HepG2 (cell line): ENCODE results near the gene GNRH2. TPM values are rescaled to one million over a fixed set of nuclear protein-coding genes. Genes with fewer than 3 reads are reported as not detected.

ENCODE experiments used
- ARID4A ChIP-seq: sonication (generic); formaldehyde crosslinking; IDR thresholded peaks from 2 replicates; pipeline ENCODE4 v1.5.0; 2020; ENCODE audit warnings: mild to moderate bottlenecking, missing genetic modification reagents, borderline replicate concordance
- DZIP1 ChIP-seq: sonication (generic); formaldehyde crosslinking; IDR thresholded peaks from 2 replicates; pipeline ENCODE4 v1.5.0; 2020; ENCODE audit warnings: mild to moderate bottlenecking, missing genetic modification reagents
- ERF ChIP-seq: IDR thresholded peaks from 2 replicates; pipeline ENCODE4 v1.6.1; 2018; ENCODE audit warnings: missing biosample characterization, missing genetic modification reagents
- FOXA1 ChIP-seq, 2 experiments: fragments of 450-650 bp in 1 of 2; sonication (generic) in 1 of 2; formaldehyde crosslinking in 1 of 2; IDR thresholded peaks; 2 replicates each; pipeline versions ENCODE4 v1.4.0 to v1.6.1; 2016 to 2020; ENCODE audit warnings: missing genetic modification reagents in 1 of 2
- HOXA9 ChIP-seq: sonication (generic); formaldehyde crosslinking; IDR thresholded peaks from 2 replicates; pipeline ENCODE4 v1.8.1; 2022; ENCODE audit warnings: missing genetic modification reagents, mild to moderate bottlenecking, moderate library complexity, borderline replicate concordance
- MED1 ChIP-seq: sonication (generic); formaldehyde crosslinking; IDR thresholded peaks from 2 replicates; pipeline ENCODE4 v1.4.0; 2020; ENCODE audit warnings: missing genetic modification reagents
- NONO ChIP-seq, 2 experiments: fragments of 450-650 bp in 1 of 2; sonication (generic) in 1 of 2; formaldehyde crosslinking in 1 of 2; IDR thresholded peaks in 1 of 2; conservative IDR thresholded peaks in 1 of 2; 2 replicates each; pipeline versions ENCODE4 v1.6.1 to v1.8.0; 2017 to 2022; ENCODE audit warnings: mild to moderate bottlenecking in 1 of 2, missing genetic modification reagents in 1 of 2, moderate library complexity in 1 of 2
- NRL ChIP-seq: sonication (generic); formaldehyde crosslinking; IDR thresholded peaks from 2 replicates; pipeline ENCODE4 v1.5.0; 2020; ENCODE audit warnings: missing genetic modification reagents, mild to moderate bottlenecking, moderate library complexity, borderline replicate concordance
- RXRA ChIP-seq: sonication (generic); formaldehyde crosslinking; IDR thresholded peaks from 2 replicates; pipeline ENCODE4 v1.5.1; 2020; ENCODE audit warnings: missing genetic modification reagents
- SIX4 ChIP-seq: sonication (generic); formaldehyde crosslinking; IDR thresholded peaks from 2 replicates; pipeline ENCODE4 v1.4.0; 2020; ENCODE audit warnings: missing genetic modification reagents
- ZNF263 ChIP-seq: sonication (generic); formaldehyde crosslinking; IDR thresholded peaks from 2 replicates; pipeline ENCODE4 v1.4.0; 2020; ENCODE audit warnings: missing genetic modification reagents
- ZNF383 ChIP-seq: sonication (generic); formaldehyde crosslinking; IDR thresholded peaks from 2 replicates; pipeline ENCODE4 v1.4.0; 2020; ENCODE audit warnings: missing genetic modification reagents, mild to moderate bottlenecking, borderline replicate concordance
- ZNF768 ChIP-seq: sonication (generic); formaldehyde crosslinking; IDR thresholded peaks from 2 replicates; pipeline ENCODE4 v1.4.0; 2020; ENCODE audit warnings: missing genetic modification reagents
- ZNF83 ChIP-seq: sonication (generic); formaldehyde crosslinking; IDR thresholded peaks from 2 replicates; pipeline ENCODE4 v1.4.0; 2020; ENCODE audit warnings: missing genetic modification reagents, mild to moderate bottlenecking, borderline replicate concordance
- ZNF891 ChIP-seq: sonication (generic); formaldehyde crosslinking; IDR thresholded peaks from 2 replicates; pipeline ENCODE4 v1.5.0; 2020; ENCODE audit warnings: mild to moderate bottlenecking, missing genetic modification reagents
- polyA plus RNA-seq, 8 experiments: library from polyadenylated mRNA; depleted of rRNA in 3 of 8; stranded (reverse) in 7 of 8; unstranded in 1 of 8; fragments of >200 nt; fragmentation: Illumina TruSeq in 4 of 8; extraction: Trizol in 4 of 8; gene quantifications; 2 replicates each; pipeline versions ENCODE4 v1.2.1 to v1.2.3, GENCODE V29; 2011 to 2016; ENCODE audit warnings: low read depth in 4 of 8, missing spikeins in 1 of 8, mixed read lengths in 1 of 8; ENCODE audit not compliant: insufficient read depth in 1 of 8
- total RNA-seq, 5 experiments: library from RNA; depleted of rRNA; stranded (reverse); fragments of >200 nt; fragmentation: Illumina TruSeq; extraction: Trizol; gene quantifications; 2 replicates each; pipeline ENCODE4 v1.2.3, GENCODE V29; 2016; ENCODE audit warnings: low read depth in 1 of 5
- TF ChIP-seq, protein P1 (sequence below): fragments of 450-650 bp; IDR thresholded peaks from 2 replicates; pipeline ENCODE4 v1.6.1; 2016
- TF ChIP-seq, protein P2 (sequence below): sonication (generic); formaldehyde crosslinking; IDR thresholded peaks from 2 replicates; pipeline ENCODE4 v1.9.0; 2022; ENCODE audit warnings: missing genetic modification reagents, mild to moderate bottlenecking, borderline replicate concordance

GNRH2 gene
- total and polyA plus RNA-seq, 2 of the 13 experiments (the other 11 are each of a cell fraction or from before 2014, with no cell fraction given): 0.28 TPM; not detected in 1

GRCh38 chr20:3041854-3042409 is 1.5 kb upstream of the GNRH2 start (continued):
- peak; percentile 55; the same call in 1 of the 2 replicates for TF ChIP-seq DZIP1 (CRISPR knock-in tag)
- TF ChIP-seq, protein P1, sequence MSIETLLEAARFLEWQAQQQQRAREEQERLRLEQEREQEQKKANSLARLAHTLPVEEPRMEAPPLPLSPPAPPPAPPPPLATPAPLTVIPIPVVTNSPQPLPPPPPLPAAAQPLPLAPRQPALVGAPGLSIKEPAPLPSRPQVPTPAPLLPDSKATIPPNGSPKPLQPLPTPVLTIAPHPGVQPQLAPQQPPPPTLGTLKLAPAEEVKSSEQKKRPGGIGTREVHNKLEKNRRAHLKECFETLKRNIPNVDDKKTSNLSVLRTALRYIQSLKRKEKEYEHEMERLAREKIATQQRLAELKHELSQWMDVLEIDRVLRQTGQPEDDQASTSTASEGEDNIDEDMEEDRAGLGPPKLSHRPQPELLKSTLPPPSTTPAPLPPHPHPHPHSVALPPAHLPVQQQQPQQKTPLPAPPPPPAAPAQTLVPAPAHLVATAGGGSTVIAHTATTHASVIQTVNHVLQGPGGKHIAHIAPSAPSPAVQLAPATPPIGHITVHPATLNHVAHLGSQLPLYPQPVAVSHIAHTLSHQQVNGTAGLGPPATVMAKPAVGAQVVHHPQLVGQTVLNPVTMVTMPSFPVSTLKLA: no peak
- no peak for TF ChIP-seq ZNF83 (CRISPR knock-in tag)
- no peak for TF ChIP-seq FOXA1 (IDR thresholded peaks at IDR 0.05)
- 0 out of 2 replicates have a peak, but pooled peaks have one; percentile 14 for TF ChIP-seq FOXA1 (CRISPR knock-in tag; IDR thresholded peaks at IDR 0.05)
- TF ChIP-seq NONO (IDR thresholded peaks at IDR 0.05): no peak
- no peak for TF ChIP-seq NONO (CRISPR knock-in tag; conservative IDR thresholded peaks at IDR 0.05)
- TF ChIP-seq MED1 (CRISPR knock-in tag): no peak
- peak; percentile 72; the same call in 1 of the 2 replicates for TF ChIP-seq SIX4 (CRISPR knock-in tag)
- no peak for TF ChIP-seq ARID4A (CRISPR knock-in tag)
- peak; percentile 50; the same call in 1 of the 2 replicates for TF ChIP-seq ZNF768 (CRISPR knock-in tag)
- 0 out of 2 replicates have a peak, but pooled peaks have one; percentile 26 for TF ChIP-seq NRL (CRISPR knock-in tag)
- TF ChIP-seq ERF (CRISPR knock-in tag): 0 out of 2 replicates have a peak, but pooled peaks have one; percentile 18
- TF ChIP-seq HOXA9: 0 out of 2 replicates have a peak, but pooled peaks have one; percentile 25
- TF ChIP-seq RXRA (CRISPR knock-in tag): 0 out of 2 replicates have a peak, but pooled peaks have one; percentile 38
- no peak for TF ChIP-seq ZNF383 (CRISPR knock-in tag)
- 0 out of 2 replicates have a peak, but pooled peaks have one; percentile 49 for TF ChIP-seq ZNF891
- TF ChIP-seq, protein P2, sequence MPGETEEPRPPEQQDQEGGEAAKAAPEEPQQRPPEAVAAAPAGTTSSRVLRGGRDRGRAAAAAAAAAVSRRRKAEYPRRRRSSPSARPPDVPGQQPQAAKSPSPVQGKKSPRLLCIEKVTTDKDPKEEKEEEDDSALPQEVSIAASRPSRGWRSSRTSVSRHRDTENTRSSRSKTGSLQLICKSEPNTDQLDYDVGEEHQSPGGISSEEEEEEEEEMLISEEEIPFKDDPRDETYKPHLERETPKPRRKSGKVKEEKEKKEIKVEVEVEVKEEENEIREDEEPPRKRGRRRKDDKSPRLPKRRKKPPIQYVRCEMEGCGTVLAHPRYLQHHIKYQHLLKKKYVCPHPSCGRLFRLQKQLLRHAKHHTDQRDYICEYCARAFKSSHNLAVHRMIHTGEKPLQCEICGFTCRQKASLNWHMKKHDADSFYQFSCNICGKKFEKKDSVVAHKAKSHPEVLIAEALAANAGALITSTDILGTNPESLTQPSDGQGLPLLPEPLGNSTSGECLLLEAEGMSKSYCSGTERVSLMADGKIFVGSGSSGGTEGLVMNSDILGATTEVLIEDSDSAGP (CRISPR knock-in tag): peak; percentile 1; the same call in 1 of the 2 replicates
- TF ChIP-seq ZNF263: 0 out of 2 replicates have a peak, but pooled peaks have one; percentile 29
